ENCODE data around the gene SLC10A7.

The SLC10A7 gene

GRCh38 chr4:146340798-146341197, 180.9 kb downstream of the SLC10A7 start:
- TF ChIP-seq, protein P1, sequence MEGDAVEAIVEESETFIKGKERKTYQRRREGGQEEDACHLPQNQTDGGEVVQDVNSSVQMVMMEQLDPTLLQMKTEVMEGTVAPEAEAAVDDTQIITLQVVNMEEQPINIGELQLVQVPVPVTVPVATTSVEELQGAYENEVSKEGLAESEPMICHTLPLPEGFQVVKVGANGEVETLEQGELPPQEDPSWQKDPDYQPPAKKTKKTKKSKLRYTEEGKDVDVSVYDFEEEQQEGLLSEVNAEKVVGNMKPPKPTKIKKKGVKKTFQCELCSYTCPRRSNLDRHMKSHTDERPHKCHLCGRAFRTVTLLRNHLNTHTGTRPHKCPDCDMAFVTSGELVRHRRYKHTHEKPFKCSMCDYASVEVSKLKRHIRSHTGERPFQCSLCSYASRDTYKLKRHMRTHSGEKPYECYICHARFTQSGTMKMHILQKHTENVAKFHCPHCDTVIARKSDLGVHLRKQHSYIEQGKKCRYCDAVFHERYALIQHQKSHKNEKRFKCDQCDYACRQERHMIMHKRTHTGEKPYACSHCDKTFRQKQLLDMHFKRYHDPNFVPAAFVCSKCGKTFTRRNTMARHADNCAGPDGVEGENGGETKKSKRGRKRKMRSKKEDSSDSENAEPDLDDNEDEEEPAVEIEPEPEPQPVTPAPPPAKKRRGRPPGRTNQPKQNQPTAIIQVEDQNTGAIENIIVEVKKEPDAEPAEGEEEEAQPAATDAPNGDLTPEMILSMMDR (IDR thresholded peaks at IDR 0.05): peak; percentile 44
- DNase-seq: no peak
- H3K4me1 Mint-ChIP-seq: peaks cover 4% of the 10 kb centered on the region
- no peak overlapping the region for H3K4me3 Mint-ChIP-seq
- H3K27ac Mint-ChIP-seq: no peak overlapping the region
- no peaks in the 10 kb centered on the region for H3K9me3 Mint-ChIP-seq
- no peaks in the 10 kb centered on the region for H3K36me3 Mint-ChIP-seq (ENCODE audit: low read depth)
- peaks cover 6% of the 10 kb centered on the region for H3K27me3 Mint-ChIP-seq (ENCODE audit: low read depth, poor library complexity)

GRCh38 chr4:146338512-146338911, 183.2 kb downstream of the SLC10A7 start:
- no peaks in the 10 kb centered on the region for H3K36me3 Mint-ChIP-seq (ENCODE audit: low read depth)
- TF ChIP-seq, protein P1 (IDR thresholded peaks at IDR 0.05): no peak
- no peaks in the 10 kb centered on the region for H3K4me1 Mint-ChIP-seq

GRCh38 chr4:146336410-146336807, 185.3 kb downstream of the SLC10A7 start:
- no peak overlapping the region for H3K27ac Mint-ChIP-seq
- no peak overlapping the region for H3K4me3 Mint-ChIP-seq
- H3K4me1 Mint-ChIP-seq: no peaks in the 10 kb centered on the region
- H3K36me3 Mint-ChIP-seq (ENCODE audit: low read depth): no peaks in the 10 kb centered on the region
- DNase-seq: no peak
- TF ChIP-seq, protein P1 (IDR thresholded peaks at IDR 0.05): no peak
- peaks cover 6% of the 10 kb centered on the region for H3K27me3 Mint-ChIP-seq (ENCODE audit: low read depth, poor library complexity)
- H3K9me3 Mint-ChIP-seq: no peaks in the 10 kb centered on the region

More at GRCh38 chr4:146338512-146338911, 183.2 kb downstream of the SLC10A7 start:
- no peaks in the 10 kb centered on the region for H3K9me3 Mint-ChIP-seq
- H3K27me3 Mint-ChIP-seq (ENCODE audit: low read depth, poor library complexity): peaks cover 6% of the 10 kb centered on the region
- no peak overlapping the region for H3K27ac Mint-ChIP-seq
- H3K4me3 Mint-ChIP-seq: no peak overlapping the region
- DNase-seq: no peak

DNA sequence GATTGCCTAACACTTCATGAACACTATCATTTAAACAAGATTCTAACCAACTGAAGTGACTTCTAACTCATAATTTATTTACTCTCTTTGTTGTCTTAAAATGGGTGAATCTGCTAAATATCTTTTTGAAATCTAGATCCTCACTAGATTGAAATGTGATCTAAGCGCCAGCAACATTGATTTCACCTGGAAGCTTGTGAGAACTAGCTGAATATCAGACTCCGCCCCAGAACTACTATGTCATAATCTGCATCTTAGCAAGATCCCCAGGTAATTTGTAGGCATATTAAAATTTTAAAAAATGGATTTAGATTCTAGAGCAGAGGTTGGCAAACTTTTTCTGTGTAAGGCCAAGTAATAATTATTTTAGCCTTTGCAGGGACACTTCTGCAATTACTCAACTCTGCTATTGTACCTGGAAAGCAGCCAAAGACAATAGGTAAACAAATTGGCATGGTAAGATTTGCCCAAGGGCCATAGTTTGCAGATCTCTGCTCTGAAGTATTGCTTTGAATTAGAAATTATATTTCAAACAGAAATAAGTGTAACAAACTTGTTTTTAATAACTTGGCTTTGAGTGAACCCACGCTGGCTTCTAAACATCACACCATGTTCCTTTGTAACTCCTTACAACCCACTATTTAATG, 185.9 kb downstream of the SLC10A7 start:
- Mint-ChIP-seq H3K36me3 (ENCODE audit: low read depth) (no peaks in the 10 kb centered on the region), H3K4me3 (no peak overlapping the region), H3K4me1 (no peaks in the 10 kb centered on the region), H3K9me3 (no peaks in the 10 kb centered on the region), H3K27ac (no peak overlapping the region), H3K27me3 (ENCODE audit: low read depth, poor library complexity) (peaks cover 6% of the 10 kb centered on the region)
- no peak for DNase-seq
- TF ChIP-seq, protein P1 (IDR thresholded peaks at IDR 0.05): no peak

DNA sequence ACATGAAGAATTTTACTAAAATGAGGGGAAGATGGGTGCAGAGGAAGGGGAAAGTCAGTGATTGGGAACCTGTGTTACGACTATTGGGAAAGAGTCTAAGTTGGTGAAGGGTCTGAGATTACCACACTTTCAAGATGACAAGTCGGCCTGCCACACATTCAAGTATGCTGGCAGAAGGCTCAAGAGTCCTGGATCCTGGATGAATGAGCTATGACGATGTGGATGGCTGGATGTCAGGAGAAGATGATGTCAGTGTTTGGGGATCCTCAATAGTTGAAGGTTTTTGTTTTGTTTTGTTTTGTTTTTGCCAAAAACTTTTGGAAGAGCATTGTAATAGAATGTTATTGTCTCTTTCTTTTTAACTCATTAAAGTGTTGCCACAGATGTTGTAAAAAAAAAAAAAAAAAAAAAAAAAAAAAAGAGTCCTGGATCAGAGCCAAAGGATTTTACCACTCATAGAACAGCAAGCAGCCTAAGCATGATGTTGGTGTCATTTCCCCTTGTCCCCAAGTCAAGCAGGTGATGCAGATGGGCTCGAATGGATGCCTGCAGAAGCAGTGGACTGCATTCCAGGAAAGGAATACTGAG, 186.8 kb downstream of the SLC10A7 start:
- H3K9me3 Mint-ChIP-seq: no peaks in the 10 kb centered on the region
- no peak for DNase-seq
- H3K4me3 Mint-ChIP-seq: no peak overlapping the region
- no peaks in the 10 kb centered on the region for H3K4me1 Mint-ChIP-seq
- H3K36me3 Mint-ChIP-seq (ENCODE audit: low read depth): no peaks in the 10 kb centered on the region
- TF ChIP-seq, protein P1 (IDR thresholded peaks at IDR 0.05): no peak
- no peak overlapping the region for H3K27ac Mint-ChIP-seq
- H3K27me3 Mint-ChIP-seq (ENCODE audit: low read depth, poor library complexity): peaks cover 3% of the 10 kb centered on the region

- TF ChIP-seq, protein P1 (IDR thresholded peaks at IDR 0.05): no peak
- DNase-seq: no peak
- Mint-ChIP-seq H3K4me3 (no peak overlapping the region), H3K27me3 (ENCODE audit: low read depth, poor library complexity) (peaks cover 4% of the 10 kb centered on the region), H3K4me1 (no peaks in the 10 kb centered on the region), H3K36me3 (ENCODE audit: low read depth) (no peaks in the 10 kb centered on the region), H3K9me3 (no peaks in the 10 kb centered on the region), H3K27ac (no peak overlapping the region)
These were observed 187.9 kb downstream of the SLC10A7 start for GRCh38 chr4:146333895-146334262.
